PC-3 (cell line): ENCODE results near the gene ZNF385A.

Source experiments
- CTCF ChIP-seq: fragments of 300-600 bp; sonication (generic); conservative IDR thresholded peaks from 2 replicates; pipeline ENCODE4 v1.5.1; 2017; ENCODE audit warnings: antibody characterized with exemption, low read depth, mild to moderate bottlenecking, low read length
- EZH2 ChIP-seq: fragments of 300-600 bp; sonication (generic); IDR thresholded peaks from one replicate; pipeline ENCODE4 v1.6.1; 2017; ENCODE audit warnings: antibody characterized with exemption, mild to moderate bottlenecking, low read length; ENCODE audit not compliant: unreplicated experiment

GRCh38 chr12:54331461-54331860 lies 53.1 kb downstream of the ZNF385A start:
- no peak for TF ChIP-seq CTCF
- TF ChIP-seq EZH2 = no peak
